ENCODE data around the gene CCDC102B.

DNA sequence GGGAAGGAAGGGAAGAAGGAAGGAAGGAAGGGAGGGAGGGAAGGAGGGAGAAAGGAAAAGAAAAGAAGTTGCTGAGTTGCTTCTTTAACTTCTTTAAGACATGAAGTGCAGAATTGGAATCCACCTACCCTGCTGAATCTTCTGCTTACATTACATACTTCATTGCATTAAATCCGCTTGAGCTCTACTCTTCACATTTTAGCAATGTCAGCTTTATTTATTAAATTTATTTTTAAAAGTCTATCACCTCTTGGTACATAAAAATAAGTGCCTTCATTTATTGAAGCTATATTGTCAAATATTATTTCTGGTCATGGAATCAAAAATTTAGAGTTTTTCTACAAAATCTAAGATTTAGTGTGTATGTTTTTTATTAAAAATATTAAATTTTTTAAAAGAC is 284.6 kb downstream of the CCDC102B start:
- TF ChIP-seq, protein P1, sequence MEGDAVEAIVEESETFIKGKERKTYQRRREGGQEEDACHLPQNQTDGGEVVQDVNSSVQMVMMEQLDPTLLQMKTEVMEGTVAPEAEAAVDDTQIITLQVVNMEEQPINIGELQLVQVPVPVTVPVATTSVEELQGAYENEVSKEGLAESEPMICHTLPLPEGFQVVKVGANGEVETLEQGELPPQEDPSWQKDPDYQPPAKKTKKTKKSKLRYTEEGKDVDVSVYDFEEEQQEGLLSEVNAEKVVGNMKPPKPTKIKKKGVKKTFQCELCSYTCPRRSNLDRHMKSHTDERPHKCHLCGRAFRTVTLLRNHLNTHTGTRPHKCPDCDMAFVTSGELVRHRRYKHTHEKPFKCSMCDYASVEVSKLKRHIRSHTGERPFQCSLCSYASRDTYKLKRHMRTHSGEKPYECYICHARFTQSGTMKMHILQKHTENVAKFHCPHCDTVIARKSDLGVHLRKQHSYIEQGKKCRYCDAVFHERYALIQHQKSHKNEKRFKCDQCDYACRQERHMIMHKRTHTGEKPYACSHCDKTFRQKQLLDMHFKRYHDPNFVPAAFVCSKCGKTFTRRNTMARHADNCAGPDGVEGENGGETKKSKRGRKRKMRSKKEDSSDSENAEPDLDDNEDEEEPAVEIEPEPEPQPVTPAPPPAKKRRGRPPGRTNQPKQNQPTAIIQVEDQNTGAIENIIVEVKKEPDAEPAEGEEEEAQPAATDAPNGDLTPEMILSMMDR (IDR thresholded peaks at IDR 0.05) = no peak
- TF ChIP-seq FOXJ3 (CRISPR knock-in tag; IDR thresholded peaks at IDR 0.05; ENCODE audit: borderline replicate concordance) = no peak
- no peak for TF ChIP-seq NFATC4 (CRISPR knock-in tag; IDR thresholded peaks at IDR 0.05)
- TF ChIP-seq ZNF396 (CRISPR knock-in tag; IDR thresholded peaks at IDR 0.05; ENCODE audit: borderline replicate concordance) = no peak
- no peak for TF ChIP-seq PRRX2 (CRISPR knock-in tag; IDR thresholded peaks at IDR 0.05)
- no peak for TF ChIP-seq NFYB (CRISPR knock-in tag; conservative IDR thresholded peaks at IDR 0.05; ENCODE audit: low read depth)
- no peak for TF ChIP-seq ZNF317 (CRISPR knock-in tag; IDR thresholded peaks at IDR 0.05; ENCODE audit: borderline replicate concordance, low read depth)
- TF ChIP-seq TEAD4 (CRISPR knock-in tag; IDR thresholded peaks at IDR 0.05) = no peak

Data from WTC11 (cell line).